SK-MEL-5 (cell line): ENCODE results near the gene ROR1. TPM values are rescaled to one million over a fixed set of nuclear protein-coding genes. Genes with fewer than 3 reads are reported as not detected.

Experiments used
- DNase-seq: peaks from one replicate; pipeline ENCODE4 v3.0.0-alpha.2; 2016; ENCODE audit warnings: low read depth, low spot score
- in situ Hi-C: cut with HindIII; loops from 2 replicates; pipeline ENCODE4 v1.10.0; 2016; ENCODE audit warnings: low sequenced_read_pairs, high pct_unique_total_duplicates, low pct_unique_long_range_greater_than_20kb
- total RNA-seq: library from RNA; depleted of rRNA; stranded (reverse); fragments of >200 nt; shearing (Covaris generic); gene quantifications from 2 replicates; pipeline ENCODE4 v1.2.3, GENCODE V29; 2014

ROR1 gene
- total RNA-seq, 1 experiment from 2014 or later: 2.8 TPM

- DNase-seq: no peak
- in situ Hi-C loops: no loop called here
Measured at GRCh38 chr1:63861052-63861691, 87.4 kb downstream of the ROR1 start.

- DNase-seq: no peak
- in situ Hi-C loops: no loop called here
Measured at GRCh38 chr1:63863145-63863544, 89.3 kb downstream of the ROR1 start.

GRCh38 chr1:63864224-63864641 is 90.4 kb downstream of the ROR1 start:
- in situ Hi-C loops: no loop called here
- DNase-seq: no peak

GRCh38 chr1:63865561-63865960 is 91.7 kb downstream of the ROR1 start:
- in situ Hi-C loops: no loop called here
- no peak for DNase-seq

- peak; percentile 55 for DNase-seq
- in situ Hi-C loops: no loop called here
Measured at GRCh38 chr1:63866084-63866483, 92.3 kb downstream of the ROR1 start.

- in situ Hi-C loops: no loop called here
- DNase-seq: no peak
Measured at GRCh38 chr1:63867429-63868176, 93.8 kb downstream of the ROR1 start.

GRCh38 chr1:63868268-63868781 is 94.5 kb downstream of the ROR1 start:
- in situ Hi-C loops: no loop called here
- peak; percentile 66 for DNase-seq

GRCh38 chr1:63870152-63870551 is 96.3 kb downstream of the ROR1 start:
- in situ Hi-C loops: no loop called here
- DNase-seq: no peak

GRCh38 chr1:63871463-63871862 is 97.6 kb downstream of the ROR1 start:
- in situ Hi-C loops: no loop called here
- DNase-seq: no peak

- in situ Hi-C loops: no loop called here
- DNase-seq: no peak
Measured at GRCh38 chr1:63873751-63874150, 99.9 kb downstream of the ROR1 start.

- in situ Hi-C loops: no loop called here
- DNase-seq: no peak
Measured at GRCh38 chr1:63874278-63874880, 100.6 kb downstream of the ROR1 start.

- in situ Hi-C loops: no loop called here
Measured at GRCh38 chr1:63875636-63876035, 101.8 kb downstream of the ROR1 start.

GRCh38 chr1:63877021-63877767 is 103.4 kb downstream of the ROR1 start:
- in situ Hi-C loops: no loop called here

More at GRCh38 chr1:63875636-63876035, 101.8 kb downstream of the ROR1 start:
- no peak for DNase-seq

GRCh38 chr1:63877816-63878215 is 104.0 kb downstream of the ROR1 start:
- in situ Hi-C loops: no loop called here
- DNase-seq: no peak

More at GRCh38 chr1:63877021-63877767, 103.4 kb downstream of the ROR1 start:
- DNase-seq: no peak

- in situ Hi-C loops: no loop called here
Measured at GRCh38 chr1:63878932-63879331, 105.1 kb downstream of the ROR1 start.

GRCh38 chr1:63880958-63881576 is 107.2 kb downstream of the ROR1 start:
- in situ Hi-C loops: no loop called here
- no peak for DNase-seq

More at GRCh38 chr1:63878932-63879331, 105.1 kb downstream of the ROR1 start:
- no peak for DNase-seq

- no peak for DNase-seq
- in situ Hi-C loops: no loop called here
Measured at GRCh38 chr1:63882048-63882704, 108.4 kb downstream of the ROR1 start.
